H1 (cell line): ENCODE measurements around the gene SLC66A1. TPM values are rescaled to one million over a fixed set of nuclear protein-coding genes. Genes with fewer than 3 reads are reported as not detected.

Experiments
- CTCF ChIA-PET: fragments of 300-600 bp; sonication (Branson Sonifier 250); formaldehyde crosslinking; loops from one replicate; lab custom pipeline; 2021; ENCODE audit not compliant: partially characterized antibody; lab: Charles Lee
- POLR2A ChIA-PET: fragments of 300-600 bp; sonication (Branson Sonifier 250); formaldehyde crosslinking; loops from one replicate; lab custom pipeline; 2021; ENCODE audit warnings: inconsistent platforms; ENCODE audit not compliant: partially characterized antibody; lab: Charles Lee
- DNase-seq, 2 experiments: peaks; one replicate each; pipeline versions ENCODE4 v3.0.0 to v3.0.0-alpha.2; 2010 to 2022; ENCODE audit warnings: low spot score in 2 of 2, low read depth in 1 of 2, mixed read lengths in 1 of 2
- FAIRE-seq: peaks from 2 replicates; lab custom pipeline; 2011; peaks lifted over from hg19 to GRCh38; lab: Jason Lieb, UNC
- H2AFZ ChIP-seq: 2 replicates; pipeline ENCODE4 v1.8.1; 2012; ENCODE audit warnings: low read length, inconsistent platforms
- H2AK5ac ChIP-seq: 2 replicates; pipeline ENCODE4 v1.6.1; 2013; ENCODE audit warnings: low read depth, low read length
- H2BK120ac ChIP-seq: replicated peaks from 2 replicates; pipeline ENCODE3; 2013; ENCODE audit warnings: low read depth, low read length, inconsistent platforms
- H2BK12ac ChIP-seq: 2 replicates; pipeline ENCODE4 v1.6.1; 2013; ENCODE audit warnings: low read depth, low read length
- H2BK15ac ChIP-seq: 2 replicates; pipeline ENCODE4 v1.6.1; 2013; ENCODE audit warnings: low read length
- H2BK20ac ChIP-seq: 2 replicates; pipeline ENCODE4 v1.6.1; 2013; ENCODE audit warnings: low read length
- H2BK5ac ChIP-seq: 2 replicates; pipeline ENCODE4 v1.6.1; 2013; ENCODE audit warnings: low read depth, low read length
- H3K14ac ChIP-seq: 2 replicates; pipeline ENCODE4 v1.6.1; 2013; ENCODE audit warnings: inconsistent platforms; ENCODE audit not compliant: insufficient read length
- H3K18ac ChIP-seq: 2 replicates; pipeline ENCODE4 v1.6.1; 2013; ENCODE audit warnings: low read length; ENCODE audit errors: extremely low read depth
- H3K23ac ChIP-seq: 2 replicates; pipeline ENCODE4 v1.6.1; 2013; ENCODE audit warnings: inconsistent platforms; ENCODE audit not compliant: insufficient read length
- H3K23me2 ChIP-seq: 2 replicates; pipeline ENCODE4 v1.6.1; 2013; ENCODE audit warnings: low read depth, low read length
- H3K27ac ChIP-seq: 2 replicates; pipeline ENCODE4 v1.6.1; 2011; ENCODE audit warnings: low read depth, low read length, inconsistent platforms
- H3K27me3 ChIP-seq, 4 experiments: replicated peaks in 1 of 4; 1 replicate in 1 of 4; 2 replicates in 3 of 4; pipeline versions ENCODE4 v1.6.1 to v1.8.1; 2011 to 2013; ENCODE audit warnings: low read length in 3 of 4, mild to moderate bottlenecking in 3 of 4, inconsistent platforms in 2 of 4, mixed read lengths in 2 of 4, moderate library complexity in 1 of 4; ENCODE audit not compliant: control insufficient read depth in 3 of 4, insufficient read depth in 3 of 4; ENCODE audit errors: extremely low read depth in 1 of 4
- H3K36me3 ChIP-seq, 4 experiments: 2 replicates each; pipeline versions ENCODE4 v1.6.1 to v1.8.1; 2011 to 2013; ENCODE audit warnings: mild to moderate bottlenecking in 4 of 4, low read length in 3 of 4, moderate library complexity in 2 of 4, control low read depth in 1 of 4, inconsistent platforms in 1 of 4; ENCODE audit not compliant: insufficient read depth in 4 of 4, control insufficient read depth in 2 of 4
- H3K4ac ChIP-seq: replicated peaks from 2 replicates; pipeline ENCODE3; 2013; ENCODE audit warnings: low read length, low read depth, mixed read lengths, inconsistent platforms; ENCODE audit not compliant: insufficient read length
- H3K4me1 ChIP-seq, 4 experiments: replicated peaks in 1 of 4; 1 replicate in 1 of 4; 2 replicates in 3 of 4; pipeline versions ENCODE4 v1.6.1 to v1.8.1; 2011 to 2013; ENCODE audit warnings: low read length in 3 of 4, inconsistent platforms in 2 of 4, mixed read lengths in 1 of 4; ENCODE audit not compliant: insufficient read depth in 4 of 4, control insufficient read depth in 3 of 4
- H3K4me2 ChIP-seq, 2 experiments: 2 replicates each; pipeline versions ENCODE4 v1.6.1 to v1.8.1; 2011 to 2013; ENCODE audit warnings: low read depth in 2 of 2, low read length in 2 of 2, control low read depth in 1 of 2, inconsistent platforms in 1 of 2, mild to moderate bottlenecking in 1 of 2; ENCODE audit not compliant: insufficient read depth in 1 of 2
- H3K4me3 ChIP-seq, 4 experiments: fragments of 200-600, 300-600 bp in 1 of 4; sonication (generic), shearing (Covaris generic), sonication (Bioruptor Twin) in 1 of 4; 2 replicates each; pipeline versions ENCODE4 v1.5.1 to v1.8.1; 2011 to 2016; ENCODE audit warnings: low read length in 4 of 4, low read depth in 3 of 4, control low read depth in 2 of 4, inconsistent platforms in 2 of 4, mild to moderate bottlenecking in 2 of 4, mixed read lengths in 1 of 4, moderate library complexity in 1 of 4; ENCODE audit not compliant: insufficient read depth in 2 of 4; ENCODE audit errors: extremely low read depth in 1 of 4
- H3K56ac ChIP-seq: replicated peaks from 2 replicates; pipeline ENCODE3; 2013; ENCODE audit warnings: low read depth, mild to moderate bottlenecking, mixed read lengths, low read length, inconsistent platforms; ENCODE audit not compliant: insufficient read length
- H3K79me1 ChIP-seq: 2 replicates; pipeline ENCODE4 v1.6.1; 2013; ENCODE audit warnings: low read depth, low read length, control low read depth
- H3K79me2 ChIP-seq, 2 experiments: 2 replicates each; pipeline versions ENCODE4 v1.6.1 to v1.8.1; 2012 to 2013; ENCODE audit warnings: low read length in 2 of 2, mild to moderate bottlenecking in 2 of 2, inconsistent platforms in 1 of 2; ENCODE audit not compliant: insufficient read depth in 2 of 2, control insufficient read depth in 1 of 2
- H3K9ac ChIP-seq, 4 experiments: replicated peaks in 1 of 4; 1 replicate in 1 of 4; 2 replicates in 3 of 4; pipeline versions ENCODE4 v1.6.1 to v1.8.1; 2011 to 2013; ENCODE audit warnings: low read depth in 3 of 4, low read length in 3 of 4, control low read depth in 2 of 4, mild to moderate bottlenecking in 2 of 4, moderate library complexity in 2 of 4, inconsistent platforms in 1 of 4; ENCODE audit errors: extremely low read depth in 1 of 4
- H3K9me3 ChIP-seq, 2 experiments: 2 replicates each; pipeline versions ENCODE4 v1.6.1 to v1.8.1; 2012 to 2013; ENCODE audit warnings: mild to moderate bottlenecking in 2 of 2, moderate library complexity in 2 of 2, control low read depth in 1 of 2, inconsistent platforms in 1 of 2, low read depth in 1 of 2, low read length in 1 of 2, mixed read lengths in 1 of 2; ENCODE audit not compliant: insufficient read depth in 2 of 2
- H4K20me1 ChIP-seq, 2 experiments: replicated peaks in 1 of 2; 2 replicates each; pipeline versions ENCODE3 to v1.8.1; 2011 to 2013; ENCODE audit warnings: inconsistent platforms in 2 of 2, low read length in 2 of 2, mild to moderate bottlenecking in 1 of 2; ENCODE audit not compliant: insufficient read depth in 2 of 2, control insufficient read depth in 1 of 2
- H4K5ac ChIP-seq: 2 replicates; pipeline ENCODE4 v1.6.1; 2013; ENCODE audit warnings: low read length, low read depth, mixed read lengths, inconsistent platforms; ENCODE audit not compliant: insufficient read length
- H4K8ac ChIP-seq: 2 replicates; pipeline ENCODE4 v1.8.0; 2013; ENCODE audit warnings: mild to moderate bottlenecking, moderate library complexity, low read length, inconsistent platforms; ENCODE audit not compliant: insufficient read depth; ENCODE audit errors: extremely low read depth
- H4K91ac ChIP-seq: replicated peaks from 2 replicates; pipeline ENCODE3; 2013; ENCODE audit warnings: low read length, mixed read lengths, inconsistent platforms; ENCODE audit not compliant: insufficient read length
- ASH2L ChIP-seq: fragments of 200-600, 300-600 bp; sonication (generic); IDR thresholded peaks from one replicate; pipeline ENCODE4 v1.7.1; 2017; ENCODE audit warnings: low read length
- BCL11A ChIP-seq, 2 experiments: IDR thresholded peaks; one replicate each; pipeline ENCODE4 v1.6.1; 2011; ENCODE audit warnings: low read depth in 2 of 2, low read length in 2 of 2, mild to moderate bottlenecking in 2 of 2
- KDM5A ChIP-seq: fragments of 200-600 bp; IDR thresholded peaks from 2 replicates; pipeline ENCODE4 v1.7.1; 2012; ENCODE audit warnings: mild to moderate bottlenecking, low read length, inconsistent platforms, mixed read lengths
- NANOG ChIP-seq: IDR thresholded peaks from 2 replicates; pipeline ENCODE4 v1.6.1; 2011; ENCODE audit warnings: low read length, low read depth, mild to moderate bottlenecking, inconsistent platforms; ENCODE audit not compliant: insufficient read depth, poor library complexity, severe bottlenecking
- SIN3A ChIP-seq, 2 experiments: IDR thresholded peaks in 1 of 2; conservative IDR thresholded peaks in 1 of 2; 2 replicates each; pipeline ENCODE4 v1.6.1; 2011 to 2012; ENCODE audit warnings: low read length in 2 of 2, improper control_type of control experiment in 1 of 2, low read depth in 1 of 2, mild to moderate bottlenecking in 1 of 2
- TCF12 ChIP-seq: IDR thresholded peaks from 2 replicates; pipeline ENCODE4 v1.6.1; 2011; ENCODE audit warnings: low read depth, mild to moderate bottlenecking, low read length
- WGBS, 2 experiments: shearing (Covaris generic) in 1 of 2; methylation state at CpG; one replicate each; pipeline versions ENCODE4 v1.1.6 to v1.1.7; 2013 to 2015; ENCODE audit warnings: low lambda C conversion rate in 2 of 2, mixed read lengths in 2 of 2, inconsistent platforms in 1 of 2, low coverage in 1 of 2, missing lambda C conversion rate in 1 of 2; ENCODE audit not compliant: insufficient replicate concordance in 2 of 2, insufficient coverage in 1 of 2, insufficient read length in 1 of 2; ENCODE audit errors: extremely low coverage in 1 of 2, missing lambda C conversion rate in 1 of 2; 5-methylcytosine and 5-hydroxymethylcytosine counted together
- polyA plus RNA-seq, 7 experiments: library from polyadenylated mRNA; depleted of rRNA in 3 of 7; stranded (reverse) in 5 of 7; unstranded in 2 of 7; fragments of >200 nt in 5 of 7; fragments of 200-250 nt in 2 of 7; gene quantifications; 1 replicate in 5 of 7; 2 replicates in 1 of 7; 4 replicates in 1 of 7; pipeline versions ENCODE4 v1.2.1 to v1.2.3, GENCODE V29; 2011 to 2013; ENCODE audit warnings: missing spikeins in 2 of 7, mixed read lengths in 2 of 7
- total RNA-seq: library from RNA; stranded (reverse); fragmentation: NEBNext Ultra II Directional; extraction: Animal tissue kit (Norgen Biotek cat#: 25700); gene quantifications from 2 replicates; pipeline ENCODE4 v1.2.1, GENCODE V29; 2021

SLC66A1 gene
- total and polyA plus RNA-seq, 2 of the 8 experiments (the other 6 are each of a cell fraction or from before 2014, with no cell fraction given) = 16.8 to 27.9 TPM

DNA sequence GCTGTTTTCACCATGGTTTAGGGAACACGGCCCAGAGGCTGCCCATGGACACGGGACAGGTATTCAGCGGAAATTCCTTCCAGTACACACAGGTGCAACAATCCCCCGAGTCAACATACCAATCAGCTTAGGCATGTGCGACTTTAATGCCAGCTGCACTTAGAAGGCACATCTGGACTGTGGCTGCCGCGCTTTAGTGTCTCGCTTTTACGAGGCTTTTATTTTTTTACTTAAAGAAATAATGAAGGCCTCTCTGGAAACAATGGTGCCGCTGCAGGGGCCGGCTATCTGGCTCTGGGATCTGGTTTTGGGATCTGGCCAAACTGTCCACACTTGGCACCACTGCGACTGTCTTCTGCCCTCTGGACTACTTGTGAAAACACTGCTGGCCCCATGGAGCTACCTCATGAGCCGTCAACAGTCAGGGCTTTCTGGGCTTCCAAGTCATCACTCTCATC, 55.5 kb downstream of the SLC66A1 start:
- H3K36me3 ChIP-seq = peaks cover 0 to 3% (median 0%) of the 10 kb centered on the region in 4 experiments; a peak in 2 of 8 replicates
- no peak overlapping the region for H2BK12ac ChIP-seq
- TF ChIP-seq KDM5A = no peak
- TF ChIP-seq ASH2L = no peak
- no peak for TF ChIP-seq NANOG
- TF ChIP-seq TCF12 = no peak
- no peak for TF ChIP-seq BCL11A (IDR thresholded peaks at IDR 0.05; ENCODE audit: low read depth in 2 of 2, low read length in 2 of 2)
- no peak for TF ChIP-seq SIN3A (conservative IDR thresholded peaks at IDR 0.05 in 1 of 2, IDR thresholded peaks at IDR 0.05 in 1 of 2; ENCODE audit: low read depth in 1 of 2, low read length in 2 of 2)
- TF ChIP-seq, all 59 proteins: peak for 0
- no peak for DNase-seq
- Histone ChIP-seq H2BK20ac (no peak overlapping the region), H3K27me3 (no peaks in the 10 kb centered on the region), H3K9ac (no peak overlapping the region), H2BK5ac (no peak overlapping the region), H3K56ac (no peak overlapping the region), H2BK15ac (no peak overlapping the region), H4K8ac (no peak overlapping the region), H3K23me2 (no peaks in the 10 kb centered on the region), H3K4me3 (no peak overlapping the region), H4K91ac (no peak overlapping the region), H3K79me2 (peaks cover 0 to 12% of the 10 kb centered on the region in 2 experiments; a peak in 1 of 4 replicates), H2AK5ac (no peak overlapping the region), H3K4me2 (no peak overlapping the region), H3K23ac (no peak overlapping the region), H3K4ac (no peak overlapping the region), H3K14ac (no peak overlapping the region), H3K27ac (no peak overlapping the region), H2AFZ (no peak overlapping the region), H3K18ac (no peak overlapping the region), H3K9me3 (no peaks in the 10 kb centered on the region), H3K4me1 (peaks cover 0 to 2% (median 0%) of the 10 kb centered on the region in 4 experiments; a peak in 1 of 7 replicates), H2BK120ac (no peak overlapping the region), H4K5ac (no peak overlapping the region), H4K20me1 (peaks cover 11 to 19% of the 10 kb centered on the region in 2 experiments), H3K79me1 (peaks cover 15% of the 10 kb centered on the region)
- FAIRE-seq = no peak
- ChIA-PET CTCF (interaction anchor here (0.7 to 8.1 kb wide), 10 partner anchors 14 to 336 kb away, joined by 3 to 56 read pairs (median 4); no protein-coding TSS in a partner anchor), POLR2A (interaction anchor here (0.5 to 1.3 kb wide), 3 partner anchors 13 to 213 kb away, joined by 3 to 4 read pairs (median 3); no protein-coding TSS in a partner anchor)
- WGBS, 2 experiments = 95% methylated on average over 13 of the region's 13 CpGs; no CpG with 5 or more reads in 1 of the 2 experiments
